HEK293 (cell line): ENCODE results near the gene VWC2L.

Source experiments
- CTCF ChIP-seq: fragments of 450-650 bp; formaldehyde crosslinking; IDR thresholded peaks from 2 replicates; pipeline ENCODE4 v1.5.1; 2016; ENCODE audit warnings: missing biosample characterization, missing genetic modification characterization
- ZNF280D ChIP-seq: fragments of 450-650 bp; formaldehyde crosslinking; IDR thresholded peaks from 2 replicates; pipeline ENCODE4 v1.5.1; 2016; ENCODE audit warnings: missing biosample characterization, missing genetic modification characterization

GRCh38 chr2:214365549-214365948 is 45.3 kb upstream of the VWC2L start:
- TF ChIP-seq CTCF (tag by site-specific recombination) (no peak), ZNF280D (tag by site-specific recombination) (no peak)
